HT-29 (cell line): ENCODE measurements around the gene MLXIPL. TPM values are rescaled to one million over a fixed set of nuclear protein-coding genes. Genes with fewer than 3 reads are reported as not detected.
A peak's percentile ranks its signal among the peaks of the same experiment; 100 is the strongest.
"Not testable (repeated sequence)": the region's sequence is repeated elsewhere in the genome, so short reads cannot be mapped to it uniquely, and the experiment has no call there.

Experiments
- DNase-seq: peaks from one replicate; pipeline ENCODE4 v3.0.0-alpha.2; 2015; ENCODE audit warnings: low spot score
- total RNA-seq: library from RNA; depleted of rRNA; stranded (reverse); fragments of >200 nt; shearing (Covaris generic); gene quantifications from 2 replicates; pipeline ENCODE4 v1.2.3, GENCODE V29; 2014

The MLXIPL gene
- total RNA-seq, 1 experiment from 2014 or later = 0.53 TPM

GRCh38 chr7:73646785-73647724, 22.7 kb upstream of the MLXIPL start:
- no peak for DNase-seq

- no peak for DNase-seq
These were observed 21.4 kb upstream of the MLXIPL start for GRCh38 chr7:73645643-73646174.

- no peak for DNase-seq
These were observed 20.5 kb upstream of the MLXIPL start for GRCh38 chr7:73644688-73645286.

GRCh38 chr7:73642834-73643233, 18.5 kb upstream of the MLXIPL start:
- DNase-seq = no peak

- DNase-seq = no peak
These were observed 14.6 kb upstream of the MLXIPL start for GRCh38 chr7:73638911-73639310.

GRCh38 chr7:73635428-73636200, 11.3 kb upstream of the MLXIPL start:
- DNase-seq = no peak

GRCh38 chr7:73633844-73634243, 9.5 kb upstream of the MLXIPL start:
- no peak for DNase-seq

GRCh38 chr7:73633323-73633722, 9.0 kb upstream of the MLXIPL start:
- no peak for DNase-seq

- DNase-seq = no peak
These were observed 7.2 kb upstream of the MLXIPL start for GRCh38 chr7:73631558-73631957.

- DNase-seq = no peak
These were observed 4.2 kb upstream of the MLXIPL start for GRCh38 chr7:73628504-73628903.

GRCh38 chr7:73626814-73627213, 2.5 kb upstream of the MLXIPL start:
- DNase-seq = no peak

- DNase-seq = no peak
These were observed 954 bp upstream of the MLXIPL start for GRCh38 chr7:73625276-73625675.

- DNase-seq = no peak
These were observed 313 bp upstream of the MLXIPL start for GRCh38 chr7:73624669-73625001.

- DNase-seq = no peak
These were observed 1.2 kb downstream of the MLXIPL start for GRCh38 chr7:73622909-73623797.

- DNase-seq = no peak
These were observed 1.8 kb downstream of the MLXIPL start for GRCh38 chr7:73622527-73622908.

GRCh38 chr7:73621168-73622063, 2.9 kb downstream of the MLXIPL start:
- no peak for DNase-seq

- not testable (repeated sequence) for DNase-seq
These were observed 4.9 kb downstream of the MLXIPL start for GRCh38 chr7:73619394-73619793.

- no peak for DNase-seq
These were observed 5.8 kb downstream of the MLXIPL start for GRCh38 chr7:73618538-73618937.

GRCh38 chr7:73617520-73617919, 6.8 kb downstream of the MLXIPL start:
- DNase-seq = not testable (repeated sequence)

GRCh38 chr7:73615886-73616285, 8.4 kb downstream of the MLXIPL start:
- DNase-seq = peak; percentile 28
